CD4-positive, alpha-beta T cell treated with Interleukin-2 at 100 ng/mL for 4 hours (primary cell): ENCODE data around the gene RASGRP2.

ENCODE experiments used
- DNase-seq: peaks from one replicate; pipeline ENCODE4 v3.0.0-alpha.2; 2020; ENCODE audit warnings: low spot score

Gene RASGRP2

GRCh38 chr11:64755681-64756361, 11.9 kb upstream of the RASGRP2 start:
- no peak for DNase-seq

GRCh38 chr11:64754919-64755662, 11.1 kb upstream of the RASGRP2 start:
- no peak for DNase-seq

DNA sequence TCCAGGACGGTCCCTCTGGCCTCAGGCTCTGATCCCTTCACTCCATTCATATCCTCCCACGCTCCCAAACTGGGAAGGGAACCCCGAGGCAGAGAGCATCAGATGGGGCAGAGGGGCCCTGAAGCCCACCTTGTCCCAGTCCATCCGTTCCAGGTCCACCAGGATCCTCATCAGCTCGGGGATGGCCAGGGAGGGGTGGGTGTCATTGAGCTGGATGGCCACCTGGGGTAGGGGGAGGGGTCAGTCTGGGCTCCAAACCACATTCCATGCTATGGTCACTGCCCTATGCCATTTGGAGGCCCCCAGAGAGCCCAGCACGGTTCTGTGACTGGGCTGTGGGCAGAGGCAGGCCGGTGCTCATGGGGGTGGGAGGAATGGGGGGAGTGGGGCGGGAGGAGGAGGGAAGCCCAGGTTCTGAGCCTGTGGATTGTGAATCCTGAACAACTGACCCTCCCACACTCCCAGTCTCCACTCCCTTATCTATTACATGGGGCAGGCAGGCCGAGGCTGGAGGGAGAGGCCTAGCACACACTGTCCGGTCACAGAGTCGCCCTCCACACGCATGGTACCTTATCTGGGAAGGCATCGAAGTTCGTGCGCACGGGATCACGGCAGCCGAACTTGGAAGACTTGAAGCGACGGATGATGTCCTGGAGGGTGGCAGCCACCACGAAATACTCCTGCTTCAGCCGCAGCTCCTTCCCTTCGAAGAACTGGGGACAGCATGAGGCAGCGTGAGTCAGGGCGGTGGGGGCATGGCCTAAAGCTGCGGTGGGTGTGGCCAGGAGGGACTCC, 10.4 kb upstream of the RASGRP2 start:
- DNase-seq, result no peak

GRCh38 chr11:64753380-64754123, 9.6 kb upstream of the RASGRP2 start:
- DNase-seq, result no peak

DNA sequence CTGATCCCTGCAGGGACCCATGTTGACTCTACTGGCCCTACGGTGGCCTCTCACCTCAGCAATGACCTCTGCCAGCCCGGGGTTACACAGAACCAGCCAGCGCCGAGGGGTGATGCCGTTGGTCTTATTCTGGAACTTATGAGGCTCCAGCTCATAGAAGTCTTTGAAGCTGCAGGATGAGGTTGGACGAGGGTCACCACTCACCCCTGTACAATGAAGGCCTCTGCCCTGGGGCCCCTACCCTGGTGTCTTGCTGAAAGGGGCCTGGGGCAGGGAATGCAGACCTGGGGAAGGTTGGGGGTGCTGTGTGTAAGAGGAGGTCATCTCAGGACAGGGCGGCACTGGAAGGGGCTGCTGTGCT, 9.1 kb upstream of the RASGRP2 start:
- DNase-seq, result no peak

DNA sequence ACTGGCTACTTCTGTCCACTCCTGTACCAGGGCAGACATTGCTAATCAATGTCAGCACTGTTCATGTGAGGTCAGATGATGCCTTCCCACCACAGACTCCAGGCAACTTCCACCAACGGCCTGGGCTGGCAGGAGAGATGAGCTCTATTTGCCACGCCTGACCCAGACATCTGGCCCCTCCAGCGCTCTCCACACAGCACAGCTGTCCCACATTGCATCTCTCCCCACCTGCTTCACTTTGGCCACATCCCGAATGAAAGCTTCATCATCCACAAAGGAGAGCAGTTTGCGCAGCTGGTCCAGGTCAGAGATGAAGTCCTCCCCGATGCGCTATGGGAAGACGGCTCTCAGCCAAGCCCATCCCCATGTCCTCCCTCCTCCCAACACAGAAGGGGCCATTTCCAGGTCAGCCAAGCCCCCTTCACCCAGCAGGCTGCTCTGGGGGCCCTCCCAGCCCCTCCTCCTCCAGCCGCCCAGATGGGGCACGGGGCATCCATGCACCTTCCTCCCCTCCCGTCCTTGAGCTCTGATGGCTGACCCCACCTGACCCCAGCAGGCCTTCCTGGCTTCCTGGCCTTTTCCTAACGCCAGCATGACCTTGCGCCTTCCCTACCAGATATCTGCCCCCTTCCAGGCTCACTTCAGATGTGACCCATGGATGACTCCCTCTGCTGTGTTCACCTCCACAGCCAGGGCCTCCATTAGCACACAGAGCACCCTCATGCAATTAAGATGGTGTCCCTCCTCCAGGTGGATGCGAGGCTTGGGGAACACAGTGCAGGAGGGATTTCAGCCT, 8.4 kb upstream of the RASGRP2 start:
- DNase-seq, result no peak

DNA sequence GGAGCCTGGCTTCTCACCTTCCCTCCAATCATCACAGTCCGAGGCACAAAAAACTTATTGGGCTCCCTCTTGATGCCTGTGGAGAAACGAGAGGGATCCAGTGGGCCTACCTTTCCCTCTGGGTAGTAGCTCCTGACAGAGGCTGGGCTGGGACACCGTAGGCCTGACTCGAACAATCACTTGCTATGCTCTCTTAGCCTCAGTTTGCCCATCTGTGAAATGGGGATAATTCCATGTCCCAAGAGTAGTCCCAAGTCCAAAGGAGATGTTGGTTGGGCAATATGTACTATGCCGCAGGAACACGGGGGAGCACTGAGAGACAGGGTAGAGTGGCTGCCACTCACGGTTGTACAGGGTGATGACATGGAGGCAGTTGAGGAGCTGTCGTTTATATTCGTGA, 7.6 kb upstream of the RASGRP2 start:
- no peak for DNase-seq

- no peak for DNase-seq
These were observed 7.2 kb upstream of the RASGRP2 start for GRCh38 chr11:64751136-64751535.

DNA sequence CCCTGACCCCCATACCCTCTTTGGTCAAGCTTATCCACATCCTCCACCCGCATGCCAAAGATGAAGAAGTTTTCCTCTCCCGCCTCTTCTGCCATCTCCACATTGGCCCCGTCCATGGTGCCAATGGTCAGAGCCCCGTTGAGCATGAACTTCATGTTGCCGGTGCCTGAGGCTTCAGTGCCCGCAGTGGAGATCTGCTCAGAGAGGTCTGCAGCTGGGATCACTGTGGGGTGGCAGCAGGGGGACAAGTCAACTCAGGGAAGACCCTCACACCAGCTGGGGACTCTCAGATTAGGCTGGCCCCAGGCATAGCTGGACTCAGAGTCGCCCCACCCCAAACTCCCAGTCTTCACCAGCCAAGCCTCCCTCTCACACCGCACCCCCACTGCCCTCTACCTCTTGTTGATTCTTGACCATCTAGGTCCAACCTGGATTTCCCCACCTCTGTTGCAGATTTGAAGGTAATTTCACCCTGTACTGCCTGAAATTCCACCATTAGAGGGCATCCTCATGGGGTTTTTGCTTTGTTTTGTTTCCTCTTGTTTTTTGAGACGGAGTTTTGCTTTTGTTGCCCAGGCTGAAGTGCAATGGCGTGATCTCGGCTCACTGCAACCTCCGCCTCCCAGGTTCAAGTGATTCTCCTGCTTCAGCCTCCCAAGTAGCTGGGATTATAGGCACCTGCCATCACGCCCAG, 6.6 kb upstream of the RASGRP2 start:
- DNase-seq, result peak; percentile 41

GRCh38 chr11:64747961-64748665, 4.2 kb upstream of the RASGRP2 start:
- no peak for DNase-seq

- no peak for DNase-seq
These were observed 2.5 kb upstream of the RASGRP2 start for GRCh38 chr11:64746486-64746885.

- DNase-seq, result peak; percentile 82
These were observed 1.8 kb upstream of the RASGRP2 start for GRCh38 chr11:64745521-64746328.

- DNase-seq, result peak; percentile 90
These were observed 1.2 kb upstream of the RASGRP2 start for GRCh38 chr11:64745189-64745520.

DNA sequence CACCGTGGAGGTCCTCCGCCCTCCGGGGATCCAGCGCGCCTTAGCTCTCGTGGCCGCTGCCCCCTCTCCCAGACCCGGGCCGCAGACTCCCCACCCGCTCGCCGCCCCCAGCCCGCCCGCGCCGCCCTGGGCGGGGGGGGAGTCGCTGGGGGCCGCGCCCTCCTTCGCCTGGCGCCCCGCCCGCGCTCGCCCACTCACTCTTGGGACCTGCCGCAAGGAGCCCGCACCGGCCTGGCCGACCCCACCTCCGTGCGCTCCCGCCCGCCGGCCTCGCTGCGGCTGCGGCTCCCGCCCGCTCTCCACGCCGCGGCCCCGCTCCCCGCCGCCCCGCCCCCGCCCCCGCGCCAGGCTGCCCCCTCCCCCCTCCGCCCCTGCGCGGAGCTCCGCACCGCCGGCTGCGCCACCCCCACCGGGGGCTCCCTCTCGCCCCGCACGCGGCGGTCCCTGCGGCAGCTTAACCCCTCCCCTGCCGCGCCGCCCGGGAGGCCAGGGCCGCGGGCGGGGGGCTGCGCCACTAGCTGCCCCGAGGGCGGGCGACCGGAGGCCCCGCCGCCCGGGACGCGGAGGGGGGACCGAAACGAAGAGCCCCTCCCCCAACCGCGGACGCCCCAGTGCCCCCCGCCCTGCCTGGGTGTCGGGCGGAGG, 724 bp upstream of the RASGRP2 start:
- DNase-seq, result peak; percentile 48

DNA sequence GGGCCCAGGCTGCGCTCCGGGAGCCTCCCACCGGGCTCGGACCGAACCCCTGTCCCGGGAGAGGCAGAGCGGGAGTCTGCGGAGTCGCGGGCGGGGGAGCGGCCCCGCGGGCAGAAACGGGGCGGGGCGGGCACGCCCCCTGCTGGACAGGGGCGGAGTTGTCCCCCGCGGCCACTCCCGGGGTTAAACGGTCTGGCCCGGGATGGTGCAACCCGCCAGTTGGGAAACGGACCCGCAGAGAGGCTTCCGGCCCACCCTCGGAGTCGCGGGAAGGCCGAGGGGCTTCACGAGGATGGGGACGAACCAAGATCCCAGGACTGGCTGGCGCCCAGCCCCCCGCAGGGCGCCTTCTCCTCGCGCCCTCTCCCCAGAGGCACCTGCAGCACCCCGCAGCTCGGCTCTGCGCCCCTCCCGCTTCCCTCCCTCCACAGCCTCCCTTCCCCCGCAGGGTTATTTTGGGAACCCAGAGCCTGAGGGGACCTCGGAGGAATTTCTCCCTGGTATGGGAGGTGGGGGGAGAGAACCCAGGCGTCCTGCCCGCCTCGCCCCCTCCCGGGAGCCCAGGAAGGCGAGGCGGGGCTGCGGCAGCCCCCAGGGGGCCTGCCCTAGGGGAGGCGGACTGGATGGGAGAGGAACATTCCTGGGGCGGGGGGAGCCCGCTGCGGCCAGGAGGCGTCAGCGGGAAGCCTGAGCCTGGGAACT, 902 bp downstream of the RASGRP2 start:
- peak; percentile 74 for DNase-seq

- peak; percentile 27 for DNase-seq
These were observed 1.7 kb downstream of the RASGRP2 start for GRCh38 chr11:64742087-64742888.

GRCh38 chr11:64741375-64742086, 2.4 kb downstream of the RASGRP2 start:
- no peak for DNase-seq
